Left lung (tissue), 10 donors: ENCODE measurements around the gene SPOCK1. TPM values are rescaled to one million over a fixed set of nuclear protein-coding genes. Genes with fewer than 3 reads are reported as not detected.

ENCODE experiments used
- ATAC-seq: fragments of 200-7000 bp; cut with Tn5 transposase; one replicate; pipeline ENCODE4 v1.9.1; 2020; ENCODE audit warnings: moderate library complexity
- DNase-seq, 4 donors: peaks; one replicate each; pipeline ENCODE4 v3.0.0-alpha.2; 2013 to 2020
- H3K27ac ChIP-seq, 2 donors: fragments of 200-600 bp; sonication (generic) in 1 of 2; one replicate each; pipeline versions ENCODE4 v1.5.0 to v1.8.0; 2020 to 2021
- H3K27me3 ChIP-seq, 2 donors: fragments of 200-600 bp; sonication (generic) in 1 of 2; one replicate each; pipeline versions ENCODE4 v1.5.0 to v1.8.0; 2020 to 2021
- H3K36me3 ChIP-seq, 2 donors: fragments of 200-600 bp; sonication (generic) in 1 of 2; one replicate each; pipeline versions ENCODE4 v1.5.0 to v1.8.0; 2020 to 2021
- H3K4me1 ChIP-seq, 2 donors: fragments of 200-600 bp; one replicate each; pipeline ENCODE4 v1.8.0; 2021
- H3K4me3 ChIP-seq, 2 donors: fragments of 200-600 bp; sonication (generic) in 1 of 2; one replicate each; pipeline versions ENCODE4 v1.5.0 to v1.8.0; 2020 to 2021; ENCODE audit warnings: mild to moderate bottlenecking in 1 of 2
- H3K9me3 ChIP-seq, 2 donors: fragments of 200-600 bp; sonication (generic) in 1 of 2; one replicate each; pipeline versions ENCODE4 v1.5.0 to v1.8.0; 2020 to 2021
- CTCF ChIP-seq, 2 donors: fragments of 200-600 bp; sonication (generic) in 1 of 2; IDR thresholded peaks; one replicate each; pipeline versions ENCODE4 v1.5.0 to v1.8.0; 2021; ENCODE audit warnings: antibody characterized with exemption in 2 of 2
- intact Hi-C, 2 donors: fragments of 100-400 bp; cut with DNase I; formaldehyde crosslinking; loops; one replicate each; pipeline versions ENCODE4 v1.11.2 to v1.14.2; 2022
- polyA plus RNA-seq, 6 donors: library from polyadenylated mRNA; unstranded; fragments of 120-200 nt; gene quantifications; one replicate each; pipeline ENCODE4 v1.2.1, GENCODE V29; 2013; ENCODE audit not compliant: insufficient read length in 6 of 6
- total RNA-seq, 2 donors: library from RNA; stranded (reverse); fragmentation: NEBNext Ultra II Directional; extraction: Animal tissue kit (Norgen Biotek cat#: 25700); gene quantifications; one replicate each; pipeline ENCODE4 v1.2.1, GENCODE V29; 2021
- donor health status: DM: no; HTN: yes; CAD: no.
- donor health status: DM: no; HTN: no; CAD: no.

SPOCK1 gene
- total and polyA plus RNA-seq, 8 donors: 0.43 to 7.6 (median 0.73) TPM

- Histone ChIP-seq H3K9me3 (no peaks in the 10 kb centered on the region), H3K36me3 (no peaks in the 10 kb centered on the region), H3K4me1 (no peaks in the 10 kb centered on the region), H3K27me3 (peaks cover 0 to 8% of the 10 kb centered on the region in 2 donors), H3K4me3 (no peak overlapping the region), H3K27ac (no peak overlapping the region)
- DNase-seq: no peak
- no peak for ATAC-seq
- intact Hi-C loops: no loop called here
- TF ChIP-seq CTCF (IDR thresholded peaks at IDR 0.05): no peak
These were observed 218.5 kb downstream of the SPOCK1 start for GRCh38 chr5:137280656-137281055.

- H3K27me3 ChIP-seq: peaks cover 0 to 8% of the 10 kb centered on the region in 2 donors
- no peaks in the 10 kb centered on the region for H3K36me3 ChIP-seq
- intact Hi-C loops: no loop called here
- H3K4me3 ChIP-seq: no peak overlapping the region
- H3K9me3 ChIP-seq: no peaks in the 10 kb centered on the region
- no peaks in the 10 kb centered on the region for H3K4me1 ChIP-seq
- no peak for DNase-seq
- no peak for ATAC-seq
- no peak overlapping the region for H3K27ac ChIP-seq
- TF ChIP-seq CTCF (IDR thresholded peaks at IDR 0.05): no peak
These were observed 219.4 kb downstream of the SPOCK1 start for GRCh38 chr5:137279521-137280231.

DNA sequence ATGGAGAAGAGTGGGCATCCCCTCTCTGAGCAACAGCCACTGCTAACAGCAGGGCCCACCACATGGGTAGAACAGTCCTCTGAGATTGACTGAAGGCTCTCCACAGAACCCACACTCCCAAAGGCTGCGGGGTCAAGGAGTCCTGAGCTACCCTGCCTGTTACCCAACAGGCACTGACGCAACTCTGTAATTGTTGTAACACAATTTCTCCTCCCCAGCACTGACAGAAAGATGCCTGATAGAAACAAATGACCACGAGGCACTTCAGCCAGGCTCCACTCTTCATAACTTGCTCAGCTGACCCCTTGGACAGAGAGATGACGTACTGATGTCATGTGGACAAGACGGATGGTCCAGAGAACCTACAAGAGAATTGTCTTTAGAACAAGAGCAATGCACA, 220.7 kb downstream of the SPOCK1 start:
- DNase-seq (no peak), ATAC-seq (no peak)
- Histone ChIP-seq H3K36me3 (no peaks in the 10 kb centered on the region), H3K9me3 (no peaks in the 10 kb centered on the region), H3K4me3 (no peak overlapping the region), H3K27ac (no peak overlapping the region), H3K4me1 (no peaks in the 10 kb centered on the region), H3K27me3 (peaks cover 0 to 8% of the 10 kb centered on the region in 2 donors)
- no peak for TF ChIP-seq CTCF (IDR thresholded peaks at IDR 0.05)
- intact Hi-C loops: no loop called here

GRCh38 chr5:137275083-137275482, 224.0 kb downstream of the SPOCK1 start:
- H3K4me1 ChIP-seq: no peaks in the 10 kb centered on the region
- intact Hi-C loops: no loop called here
- no peaks in the 10 kb centered on the region for H3K9me3 ChIP-seq
- no peaks in the 10 kb centered on the region for H3K27me3 ChIP-seq
- no peak for ATAC-seq
- no peak for DNase-seq
- H3K36me3 ChIP-seq: no peaks in the 10 kb centered on the region
- H3K4me3 ChIP-seq: no peak overlapping the region
- TF ChIP-seq CTCF (IDR thresholded peaks at IDR 0.05): no peak
- H3K27ac ChIP-seq: no peak overlapping the region

- Histone ChIP-seq H3K36me3 (no peaks in the 10 kb centered on the region), H3K4me1 (no peaks in the 10 kb centered on the region), H3K27ac (no peak overlapping the region), H3K27me3 (no peaks in the 10 kb centered on the region), H3K4me3 (no peak overlapping the region), H3K9me3 (no peaks in the 10 kb centered on the region)
- no peak for TF ChIP-seq CTCF (IDR thresholded peaks at IDR 0.05)
- intact Hi-C loops: no loop called here
- DNase-seq: no peak
- ATAC-seq: no peak
These were observed 225.6 kb downstream of the SPOCK1 start for GRCh38 chr5:137273511-137273910.
